K562 (cell line): ENCODE results near the gene PMFBP1. TPM values are rescaled to one million over a fixed set of nuclear protein-coding genes. Genes with fewer than 3 reads are reported as not detected.

Source experiments
- CEBPZ ChIP-seq: fragments of 150-350 bp; IDR thresholded peaks from 2 replicates; pipeline ENCODE4 v1.6.1; 2014; ENCODE audit warnings: low read depth, mild to moderate bottlenecking, low read length, borderline replicate concordance
- CREBBP ChIP-seq: IDR thresholded peaks from one replicate; pipeline ENCODE4 v1.6.1; 2012; ENCODE audit warnings: low read depth, mild to moderate bottlenecking, control low read depth, inconsistent platforms, low read length
- ETS1 ChIP-seq: conservative IDR thresholded peaks from 2 replicates; pipeline ENCODE4 v1.6.1; 2011; ENCODE audit warnings: low read depth, mild to moderate bottlenecking, low read length; ENCODE audit not compliant: control insufficient read depth
- ETS2 ChIP-seq: IDR thresholded peaks from 2 replicates; pipeline ENCODE4 v1.6.1; 2016; ENCODE audit warnings: borderline replicate concordance, missing genetic modification characterization, mild to moderate bottlenecking, moderate library complexity, missing compliant biosample characterization; ENCODE audit not compliant: poor library complexity, severe bottlenecking
- IRF1 ChIP-seq: sonication (generic); formaldehyde crosslinking; IDR thresholded peaks from 2 replicates; pipeline ENCODE4 v1.8.0; 2022; ENCODE audit warnings: missing genetic modification reagents, mild to moderate bottlenecking, borderline replicate concordance
- POLR2AphosphoS5 ChIP-seq: IDR thresholded peaks from 2 replicates; pipeline ENCODE4 v1.6.1; 2011; ENCODE audit warnings: mild to moderate bottlenecking, low read depth, low read length, moderate library complexity; ENCODE audit not compliant: control insufficient read depth, insufficient read depth
- RNF219 ChIP-seq: fragments of 250-450 bp; sonication (Bioruptor Pico); IDR thresholded peaks from 2 replicates; pipeline ENCODE4 v1.5.0; 2022; ENCODE audit warnings: mild to moderate bottlenecking
- SNAPC5 ChIP-seq: fragments of 250-450 bp; sonication (Bioruptor Pico); IDR thresholded peaks from 2 replicates; pipeline ENCODE4 v1.8.0; 2021; ENCODE audit warnings: moderate library complexity, mild to moderate bottlenecking, inconsistent platforms
- TAL1 ChIP-seq: fragments of 450-650 bp; IDR thresholded peaks from 2 replicates; pipeline ENCODE4 v1.6.1; 2016; ENCODE audit warnings: mild to moderate bottlenecking
- TARDBP ChIP-seq: fragments of 450-650 bp; IDR thresholded peaks from 2 replicates; pipeline ENCODE4 v1.6.1; 2016
- TGIF2 ChIP-seq: sonication (generic); formaldehyde crosslinking; IDR thresholded peaks from 2 replicates; pipeline ENCODE4 v1.8.1; 2022; ENCODE audit warnings: mild to moderate bottlenecking, missing genetic modification reagents, moderate library complexity
- ZBTB9 ChIP-seq: fragments of 450-650 bp; formaldehyde crosslinking; IDR thresholded peaks from 2 replicates; pipeline ENCODE4 v1.4.0; 2020; ENCODE audit warnings: mild to moderate bottlenecking, moderate library complexity
- ZNF347 ChIP-seq: fragments of 450-650 bp; formaldehyde crosslinking; IDR thresholded peaks from 2 replicates; pipeline ENCODE4 v1.4.0; 2020; ENCODE audit warnings: low read depth, mild to moderate bottlenecking, moderate library complexity
- ZNF75A ChIP-seq: fragments of 450-650 bp; formaldehyde crosslinking; IDR thresholded peaks from 2 replicates; pipeline ENCODE4 v1.4.0; 2020; ENCODE audit warnings: mild to moderate bottlenecking
- polyA plus RNA-seq, 8 experiments: library from polyadenylated mRNA; depleted of rRNA in 4 of 8; stranded (reverse) in 5 of 8; unstranded in 3 of 8; fragments of >200 nt; fragmentation: Nextera tagmentation in 2 of 8; fragmentation: Illumina TruSeq in 1 of 8; extraction: Ambion mirVana in 2 of 8; extraction: Trizol in 1 of 8; gene quantifications; 2 replicates each; pipeline versions ENCODE4 v1.2.1 to v1.2.3, GENCODE V29; 2011 to 2014; ENCODE audit warnings: inconsistent platforms in 1 of 8, missing spikeins in 1 of 8
- total RNA-seq, 7 experiments: library from RNA; depleted of rRNA in 6 of 7; stranded (reverse); fragments of >200 nt in 6 of 7; fragmentation: Illumina TruSeq in 2 of 7; extraction: Trizol in 2 of 7; gene quantifications; 2 replicates each; pipeline versions ENCODE4 v1.2.1 to v1.2.3, GENCODE V29; 2011 to 2021; ENCODE audit warnings: low replicate concordance in 1 of 7

Gene PMFBP1
- total and polyA plus RNA-seq, 9 of the 15 experiments (the other 6 are each of a cell fraction or from before 2014, with no cell fraction given), result 0.13 to 0.91 (median 0.47) TPM

- TF ChIP-seq ETS2 (tag), result no peak
- no peak for TF ChIP-seq IRF1 (CRISPR knock-in tag)
- TF ChIP-seq ZNF75A (CRISPR knock-in tag), result no peak
- TF ChIP-seq ZNF347 (CRISPR knock-in tag), result no peak
- no peak for TF ChIP-seq TARDBP
- TF ChIP-seq ETS1, result 0 out of 2 replicates have a peak, but pooled peaks have one; percentile 8
- peak; percentile 79 for TF ChIP-seq POLR2AphosphoS5
- TF ChIP-seq CREBBP, result no peak
- no peak for TF ChIP-seq ZBTB9
- no peak for TF ChIP-seq SNAPC5 (CRISPR knock-in tag)
- no peak for TF ChIP-seq TGIF2 (CRISPR knock-in tag)
- TF ChIP-seq TAL1, result no peak
- no peak for TF ChIP-seq RNF219
- peak; percentile 64; the same call in 1 of the 2 replicates for TF ChIP-seq CEBPZ
Measured at GRCh38 chr16:72093448-72094265, 78.3 kb downstream of the PMFBP1 start, which contains the start of the genes DHX38 and TXNL4B (continued).
